Measurements from ENCODE around the gene GLIS1.
"Not testable (repeated sequence)": the region's sequence is repeated elsewhere in the genome, so short reads cannot be mapped to it uniquely, and the experiment has no call there.

The GLIS1 gene

GRCh38 chr1:53654216-53655210, 84.5 kb downstream of the GLIS1 start:
- DNase-seq (ENCODE audit: low read depth in 2 of 2): no peak

- DNase-seq (ENCODE audit: low read depth in 2 of 2): no peak
Observed at GRCh38 chr1:53653631-53654030, 85.3 kb downstream of the GLIS1 start.

- DNase-seq (ENCODE audit: low read depth in 2 of 2): no peak
Observed at GRCh38 chr1:53653200-53653575, 85.8 kb downstream of the GLIS1 start.

GRCh38 chr1:53652441-53653199, 86.3 kb downstream of the GLIS1 start:
- no peak for DNase-seq (ENCODE audit: low read depth in 2 of 2)

GRCh38 chr1:53651356-53651755, 87.6 kb downstream of the GLIS1 start:
- DNase-seq (ENCODE audit: low read depth in 2 of 2): no peak

GRCh38 chr1:53648516-53648915, 90.4 kb downstream of the GLIS1 start:
- DNase-seq (ENCODE audit: low read depth in 2 of 2): no peak

- DNase-seq (ENCODE audit: low read depth in 2 of 2): not testable (repeated sequence)
Observed at GRCh38 chr1:53647915-53648314, 91.0 kb downstream of the GLIS1 start.

- DNase-seq (ENCODE audit: low read depth in 2 of 2): no peak
Observed at GRCh38 chr1:53646732-53647131, 92.2 kb downstream of the GLIS1 start.

- no peak for DNase-seq (ENCODE audit: low read depth in 2 of 2)
Observed at GRCh38 chr1:53645690-53646078, 93.3 kb downstream of the GLIS1 start.

- no peak for DNase-seq (ENCODE audit: low read depth in 2 of 2)
Observed at GRCh38 chr1:53644909-53645689, 93.9 kb downstream of the GLIS1 start.

- no peak for DNase-seq (ENCODE audit: low read depth in 2 of 2)
Observed at GRCh38 chr1:53644496-53644895, 94.5 kb downstream of the GLIS1 start.

GRCh38 chr1:53643881-53644390, 95.0 kb downstream of the GLIS1 start:
- no peak for DNase-seq (ENCODE audit: low read depth in 2 of 2)

GRCh38 chr1:53643041-53643880, 95.7 kb downstream of the GLIS1 start:
- DNase-seq (ENCODE audit: low read depth in 2 of 2): no peak

GRCh38 chr1:53642607-53643006, 96.4 kb downstream of the GLIS1 start:
- DNase-seq (ENCODE audit: low read depth in 2 of 2): no peak

GRCh38 chr1:53642215-53642555, 96.8 kb downstream of the GLIS1 start:
- DNase-seq (ENCODE audit: low read depth in 2 of 2): no peak

- DNase-seq (ENCODE audit: low read depth in 2 of 2): no peak
Observed at GRCh38 chr1:53641481-53642214, 97.3 kb downstream of the GLIS1 start.

- DNase-seq (ENCODE audit: low read depth in 2 of 2): no peak
Observed at GRCh38 chr1:53640701-53641075, 98.3 kb downstream of the GLIS1 start.

- DNase-seq (ENCODE audit: low read depth in 2 of 2): no peak
Observed at GRCh38 chr1:53639996-53640700, 98.8 kb downstream of the GLIS1 start.

GRCh38 chr1:53639251-53639763, 99.7 kb downstream of the GLIS1 start:
- peak; percentile 26 to 32 for DNase-seq (ENCODE audit: low read depth in 2 of 2)
